B cell (primary cell): ENCODE measurements around the gene AHCY. TPM values are rescaled to one million over a fixed set of nuclear protein-coding genes. Genes with fewer than 3 reads are reported as not detected.

Experiments used
- ATAC-seq: fragments of 200-7000 bp; cut with Tn5 transposase; one replicate; pipeline ENCODE4 v1.10.0; 2021; ENCODE audit warnings: low read depth, mild to moderate bottlenecking, moderate number of reproducible peaks, moderate library complexity
- CTCF ChIA-PET: fragments of 350-600 bp; sonication (Branson Sonifier 250); formaldehyde crosslinking; loops from one replicate; lab custom pipeline; 2021; ENCODE audit warnings: antibody characterized with exemption, inconsistent platforms; lab: Charles Lee
- POLR2A ChIA-PET: fragments of 350-600 bp; sonication (Branson Sonifier 250); formaldehyde crosslinking; loops from one replicate; lab custom pipeline; 2021; ENCODE audit warnings: antibody characterized with exemption; lab: Charles Lee
- DNase-seq: peaks from one replicate; pipeline ENCODE4 v3.0.0; 2013
- H2AFZ ChIP-seq: 2 replicates; pipeline ENCODE4 v1.6.1; 2012; ENCODE audit warnings: mild to moderate bottlenecking, low read depth, low read length; ENCODE audit not compliant: insufficient read depth, poor library complexity, severe bottlenecking
- H3K27ac ChIP-seq, 2 donors: 1 replicate in 1 of 2; 2 replicates in 1 of 2; pipeline ENCODE4 v1.5.1; 2012 to 2013; ENCODE audit warnings: low read length in 2 of 2, mild to moderate bottlenecking in 2 of 2, moderate library complexity in 1 of 2
- H3K27me3 ChIP-seq, 4 experiments: fragments of 200-600 bp in 1 of 4; sonication (generic) in 1 of 4; replicated peaks in 1 of 4; 1 replicate in 2 of 4; 2 replicates in 2 of 4; pipeline versions ENCODE4 v1.6.1 to v1.7.0; 2013 to 2016; ENCODE audit warnings: low read length in 3 of 4, mild to moderate bottlenecking in 2 of 4, mixed read lengths in 1 of 4, moderate library complexity in 1 of 4; ENCODE audit not compliant: insufficient read depth in 4 of 4, control insufficient read depth in 3 of 4; ENCODE audit errors: control extremely low read depth in 1 of 4
- H3K36me3 ChIP-seq, 2 experiments: replicated peaks in 1 of 2; 1 replicate in 1 of 2; 2 replicates in 1 of 2; pipeline versions ENCODE4 v1.6.1 to v1.7.1; 2013; ENCODE audit warnings: low read length in 1 of 2; ENCODE audit not compliant: insufficient read depth in 2 of 2, control insufficient read depth in 1 of 2; ENCODE audit errors: control extremely low read depth in 1 of 2, extremely low read depth in 1 of 2
- H3K4me1 ChIP-seq, 2 donors: fragments of 200-600 bp in 1 of 2; sonication (generic) in 1 of 2; 1 replicate in 1 of 2; 2 replicates in 1 of 2; pipeline versions ENCODE4 v1.5.1 to v1.6.1; 2013 to 2017; ENCODE audit warnings: low read length in 2 of 2; ENCODE audit not compliant: control insufficient read depth in 2 of 2, insufficient read depth in 2 of 2
- H3K4me2 ChIP-seq: replicated peaks from 2 replicates; pipeline ENCODE3; 2012; ENCODE audit warnings: mild to moderate bottlenecking, low read depth, low read length; ENCODE audit not compliant: poor library complexity, severe bottlenecking
- H3K4me3 ChIP-seq, 5 experiments: fragments of 200-600 bp in 1 of 5; sonication (generic) in 1 of 5; 1 replicate in 3 of 5; 2 replicates in 2 of 5; pipeline versions ENCODE4 v1.5.1 to v1.7.0; 2011 to 2016; ENCODE audit warnings: low read length in 4 of 5, mild to moderate bottlenecking in 4 of 5, low read depth in 2 of 5, control low read depth in 1 of 5, moderate library complexity in 1 of 5; ENCODE audit not compliant: insufficient read depth in 1 of 5; ENCODE audit errors: control extremely low read depth in 1 of 5, extremely low read depth in 1 of 5
- H3K79me2 ChIP-seq: fragments of 200-600 bp; sonication (generic); one replicate; pipeline ENCODE4 v1.6.0; 2016; ENCODE audit warnings: low read length; ENCODE audit not compliant: control insufficient read depth, insufficient read depth
- H3K9ac ChIP-seq: fragments of 200-600 bp; sonication (generic); 2 replicates; pipeline ENCODE4 v1.6.1; 2017; ENCODE audit warnings: mild to moderate bottlenecking, low read length, moderate library complexity
- H3K9me3 ChIP-seq, 3 donors: one replicate each; pipeline versions ENCODE4 v1.6.1 to v1.7.1; 2013; ENCODE audit warnings: low read length in 2 of 3; ENCODE audit not compliant: control insufficient read depth in 2 of 3, insufficient read depth in 1 of 3; ENCODE audit errors: control extremely low read depth in 1 of 3
- H4K20me1 ChIP-seq: 2 replicates; pipeline ENCODE4 v1.6.0; 2012; ENCODE audit warnings: mild to moderate bottlenecking, low read length; ENCODE audit not compliant: insufficient read depth, control insufficient read depth, poor library complexity, severe bottlenecking
- H3K27ac Mint-ChIP-seq: one replicate; pipeline ENCODE4 v1.8.0; 2021; ENCODE audit warnings: mixed read lengths
- H3K27me3 Mint-ChIP-seq: one replicate; pipeline ENCODE4 v1.8.0; 2021; ENCODE audit warnings: mixed read lengths
- H3K4me1 Mint-ChIP-seq: one replicate; pipeline ENCODE4 v1.8.0; 2021; ENCODE audit warnings: mixed read lengths
- H3K4me3 Mint-ChIP-seq: one replicate; pipeline ENCODE4 v1.8.0; 2021; ENCODE audit warnings: mixed read lengths
- H3K9me3 Mint-ChIP-seq: one replicate; pipeline ENCODE4 v1.8.0; 2022; ENCODE audit warnings: mixed read lengths; ENCODE audit not compliant: insufficient read depth
- EZH2 ChIP-seq: IDR thresholded peaks from 2 replicates; pipeline ENCODE4 v1.6.1; 2012; ENCODE audit warnings: borderline replicate concordance, low read depth, mild to moderate bottlenecking, moderate library complexity, low read length; ENCODE audit not compliant: insufficient read depth, poor library complexity, severe bottlenecking
- WGBS: methylation state at CpG from one replicate; pipeline ENCODE4 v1.1.5; 2013; ENCODE audit warnings: missing lambda C conversion rate; ENCODE audit not compliant: insufficient coverage; 5-methylcytosine and 5-hydroxymethylcytosine counted together
- intact Hi-C: fragments of 100-400 bp; cut with micrococcal nuclease; formaldehyde crosslinking; loops from one replicate; pipeline ENCODE4 v1.10.0; 2022
- polyA plus RNA-seq: library from polyadenylated mRNA; depleted of rRNA; stranded (reverse); fragments of >200 nt; gene quantifications from 2 replicates; pipeline ENCODE4 v1.2.3, GENCODE V29; 2012
- total RNA-seq, 2 donors: library from RNA; stranded (reverse); fragments of 120-200 nt in 1 of 2; gene quantifications; 1 replicate in 1 of 2; 2 replicates in 1 of 2; pipeline versions ENCODE4 v1.2.3 to v1.2.4, GENCODE V29; 2013 to 2022
- TF ChIP-seq, protein P1 (sequence below): fragments of 200-600 bp; IDR thresholded peaks from one replicate; pipeline ENCODE4 v1.8.0; 2022; ENCODE audit warnings: antibody characterized with exemption, mild to moderate bottlenecking

The AHCY gene
- total and polyA plus RNA-seq, 2 donors (not counting 1 experiment from before 2014, with no cell fraction given), result 43.6 to 44.0 TPM

DNA sequence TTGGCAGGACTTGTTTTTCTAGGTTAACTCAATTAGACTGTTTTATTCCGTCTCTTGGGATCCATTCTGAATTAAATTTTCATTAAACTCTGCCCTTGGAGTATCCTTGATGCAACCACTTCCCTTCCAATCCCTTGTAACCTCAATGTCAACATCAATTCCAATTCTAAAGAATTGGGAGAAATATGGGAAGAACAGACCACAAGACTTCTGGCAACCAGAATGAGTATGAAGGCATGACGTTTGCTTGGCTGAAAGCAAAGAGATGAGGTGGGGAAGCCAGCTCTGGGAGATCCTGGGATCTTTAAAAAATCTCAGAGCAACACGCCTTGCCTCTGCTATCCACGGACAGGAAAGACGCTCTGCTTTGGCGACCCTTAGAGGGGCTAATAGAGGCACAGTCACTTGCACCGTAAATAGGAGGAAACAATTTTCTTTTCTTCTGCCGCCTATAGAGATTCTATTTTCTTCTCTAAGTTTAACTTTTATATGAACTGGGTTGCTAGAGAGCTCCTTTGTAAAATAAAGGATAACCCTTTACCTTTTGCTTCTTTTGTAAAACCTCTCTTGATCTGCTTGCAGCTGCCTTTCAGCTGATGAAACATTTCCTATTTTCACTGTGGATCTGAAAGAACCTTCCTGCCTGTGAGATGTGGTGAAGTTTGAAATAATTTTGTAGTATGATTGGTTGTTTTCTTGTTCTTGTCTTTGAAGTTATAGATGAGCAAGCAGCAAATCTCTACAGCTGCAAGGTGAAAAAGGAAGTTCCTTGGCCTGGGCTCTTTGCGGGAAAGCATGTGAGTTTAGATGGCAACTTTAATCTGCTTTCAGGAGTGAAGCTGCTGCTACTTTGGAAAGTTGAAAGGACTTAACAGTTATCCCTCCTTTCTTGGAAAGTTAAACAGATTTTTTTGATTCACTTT lies 62.2 kb downstream of the AHCY start, which contains the start of gene ASIP:
Gene ASIP, plus strand, starts transcription at position 731 of the 923 bp plus-strand sequence. CDS start 18,952 bp downstream, outside the sequence.
- intact Hi-C loops, result no loop called here
- ATAC-seq (peak; percentile 85), DNase-seq (peak; percentile 61)
- Histone ChIP-seq H3K4me1 (peaks cover 25 to 29% of the 10 kb centered on the region in 2 donors), H3K27me3 (no peaks in the 10 kb centered on the region), H3K9ac (peak within 1 kb of the TSS; percentile 13), H3K9me3 (peaks cover 4 to 17% (median 9%) of the 10 kb centered on the region in 3 donors), H4K20me1 (no peaks in the 10 kb centered on the region), H3K4me3 (peak within 1 kb of the TSS in 2 of 5 experiments; percentile 9 to 11), H2AFZ (peak within 1 kb of the TSS; percentile 12), H3K27ac (peak within 1 kb of the TSS; percentile 54 to 63), H3K4me2 (peak within 1 kb of the TSS; percentile 51), H3K79me2 (no peaks in the 10 kb centered on the region), H3K36me3 (no peaks in the 10 kb centered on the region)
- peaks cover 31% of the 10 kb centered on the region for H3K4me1 Mint-ChIP-seq
- H3K4me3 Mint-ChIP-seq, result peak within 1 kb of the TSS; percentile 59
- H3K27me3 Mint-ChIP-seq, result no peaks in the 10 kb centered on the region
- WGBS, result 57% methylated on average over 5 of the region's 9 CpGs
- peak within 1 kb of the TSS; percentile 70 for H3K27ac Mint-ChIP-seq
- TF ChIP-seq, protein P1, sequence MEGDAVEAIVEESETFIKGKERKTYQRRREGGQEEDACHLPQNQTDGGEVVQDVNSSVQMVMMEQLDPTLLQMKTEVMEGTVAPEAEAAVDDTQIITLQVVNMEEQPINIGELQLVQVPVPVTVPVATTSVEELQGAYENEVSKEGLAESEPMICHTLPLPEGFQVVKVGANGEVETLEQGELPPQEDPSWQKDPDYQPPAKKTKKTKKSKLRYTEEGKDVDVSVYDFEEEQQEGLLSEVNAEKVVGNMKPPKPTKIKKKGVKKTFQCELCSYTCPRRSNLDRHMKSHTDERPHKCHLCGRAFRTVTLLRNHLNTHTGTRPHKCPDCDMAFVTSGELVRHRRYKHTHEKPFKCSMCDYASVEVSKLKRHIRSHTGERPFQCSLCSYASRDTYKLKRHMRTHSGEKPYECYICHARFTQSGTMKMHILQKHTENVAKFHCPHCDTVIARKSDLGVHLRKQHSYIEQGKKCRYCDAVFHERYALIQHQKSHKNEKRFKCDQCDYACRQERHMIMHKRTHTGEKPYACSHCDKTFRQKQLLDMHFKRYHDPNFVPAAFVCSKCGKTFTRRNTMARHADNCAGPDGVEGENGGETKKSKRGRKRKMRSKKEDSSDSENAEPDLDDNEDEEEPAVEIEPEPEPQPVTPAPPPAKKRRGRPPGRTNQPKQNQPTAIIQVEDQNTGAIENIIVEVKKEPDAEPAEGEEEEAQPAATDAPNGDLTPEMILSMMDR, result no peak
- TF ChIP-seq EZH2, result no peak
- H3K9me3 Mint-ChIP-seq, result peaks cover 7% of the 10 kb centered on the region
- POLR2A ChIA-PET, result no interaction called here
- CTCF ChIA-PET, result interaction anchor here (0.7 to 1.2 kb wide), 2 partner anchors 9 to 15 kb away, joined by 3 to 4 read pairs; no protein-coding TSS in a partner anchor

- peaks cover 25 to 29% of the 10 kb centered on the region in 2 donors for H3K4me1 ChIP-seq
- H4K20me1 ChIP-seq, result no peaks in the 10 kb centered on the region
- POLR2A ChIA-PET, result no interaction called here
- no CpG with 5 or more reads among the region's 1 CpG for WGBS
- H3K9me3 Mint-ChIP-seq, result peaks cover 7% of the 10 kb centered on the region
- no peaks in the 10 kb centered on the region for H3K27me3 ChIP-seq
- H3K36me3 ChIP-seq, result no peaks in the 10 kb centered on the region
- TF ChIP-seq, protein P1, result no peak
- no peak for TF ChIP-seq EZH2
- peak overlapping the region; percentile 54 to 63 for H3K27ac ChIP-seq
- H3K27ac Mint-ChIP-seq, result peak overlapping the region; percentile 76
- peak overlapping the region; percentile 51 for H3K4me2 ChIP-seq
- no peak overlapping the region for H2AFZ ChIP-seq
- peaks cover 4 to 17% (median 9%) of the 10 kb centered on the region in 3 donors for H3K9me3 ChIP-seq
- H3K79me2 ChIP-seq, result no peaks in the 10 kb centered on the region
- no peak for ATAC-seq
- CTCF ChIA-PET, result no interaction called here
- peak overlapping the region; percentile 13 for H3K9ac ChIP-seq
- no peak overlapping the region for H3K4me3 ChIP-seq
- H3K4me3 Mint-ChIP-seq, result peak overlapping the region; percentile 26
- intact Hi-C loops, result no loop called here
- no peak for DNase-seq
- H3K4me1 Mint-ChIP-seq, result peaks cover 31% of the 10 kb centered on the region
- no peaks in the 10 kb centered on the region for H3K27me3 Mint-ChIP-seq
These were observed 63.0 kb downstream of the AHCY start for GRCh38 chr20:34240121-34240520.
